GM21381 (cell line): ENCODE results near the gene AIFM1.

Source experiments
- ATAC-seq: cut with Tn5 transposase; IDR thresholded peaks from one replicate; pipeline ENCODE4 v1.9.1; 2021; ENCODE audit warnings: mild to moderate bottlenecking, moderate library complexity; ENCODE audit not compliant: unreplicated experiment

AIFM1 gene

DNA sequence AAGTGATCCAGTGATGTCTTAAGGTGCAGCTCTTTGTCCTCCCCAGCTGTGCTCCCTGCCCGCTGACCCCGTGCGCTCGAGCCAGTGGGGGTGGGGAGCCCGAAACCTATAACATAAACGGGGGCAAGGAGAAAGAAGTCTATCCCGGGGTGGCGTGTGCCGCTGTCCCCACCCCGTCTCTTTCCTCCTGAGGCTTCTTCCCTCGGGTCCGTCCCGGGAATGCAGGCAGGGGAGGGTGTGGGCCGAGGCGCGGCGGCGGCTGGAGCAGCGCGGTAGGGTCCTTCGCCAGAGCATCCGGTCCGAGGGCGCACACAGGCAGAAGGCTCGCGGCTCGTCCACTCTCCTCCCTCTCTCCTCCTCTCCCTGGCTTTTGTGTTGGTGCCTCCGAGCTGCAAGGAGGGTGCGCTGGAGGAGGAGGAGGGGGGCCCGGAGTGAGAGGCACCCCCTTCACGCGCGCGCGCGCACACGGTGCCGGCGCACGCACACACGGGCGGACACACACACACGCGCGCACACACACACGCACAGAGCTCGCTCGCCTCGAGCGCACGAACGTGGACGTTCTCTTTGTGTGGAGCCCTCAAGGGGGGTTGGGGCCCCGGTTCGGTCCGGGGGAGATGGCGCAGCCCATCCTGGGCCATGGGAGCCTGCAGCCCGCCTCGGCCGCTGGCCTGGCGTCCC, 5.9 kb upstream of the AIFM1 start, which contains the start of gene RAB33A:
TSS of gene RAB33A (plus strand) at position 517 of the 681 bp plus-strand sequence. CDS start at position 618, 101 bp downstream.
- peak; percentile 3 for ATAC-seq

DNA sequence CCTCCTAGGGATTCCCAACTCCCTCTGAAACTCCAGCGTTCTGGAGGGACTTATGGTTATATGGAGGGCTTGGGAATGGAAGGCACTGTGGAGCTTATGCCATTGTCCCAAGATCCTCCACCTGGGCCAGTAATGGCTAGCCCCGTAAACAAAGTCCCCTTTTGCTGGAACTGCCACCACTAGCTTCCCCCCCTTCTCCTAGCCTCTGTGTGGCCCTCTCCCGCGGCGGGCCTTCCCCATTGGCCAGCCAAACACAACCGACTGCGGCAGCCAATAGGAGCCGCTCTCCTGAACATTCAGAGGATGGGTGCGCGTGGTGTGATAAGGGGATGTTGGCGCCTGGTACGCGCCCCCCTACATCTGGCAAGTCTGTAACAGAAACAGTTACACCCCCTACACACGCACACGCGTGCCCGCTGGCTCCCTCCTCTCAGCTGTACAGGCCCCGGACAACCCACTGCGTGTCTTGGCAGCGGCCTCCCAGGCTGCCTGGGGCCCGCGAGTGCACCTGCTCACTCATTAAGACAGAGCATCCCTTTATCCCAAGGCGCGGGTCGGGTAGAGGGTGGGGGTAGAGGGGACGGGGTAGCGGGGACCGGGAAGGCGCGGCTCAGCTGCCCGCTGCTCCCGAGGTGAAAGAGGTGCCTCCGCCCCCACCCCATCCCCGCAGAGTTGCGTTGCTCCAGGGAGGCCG, 5.3 kb upstream of the AIFM1 start:
- ATAC-seq, result peak; percentile 70

DNA sequence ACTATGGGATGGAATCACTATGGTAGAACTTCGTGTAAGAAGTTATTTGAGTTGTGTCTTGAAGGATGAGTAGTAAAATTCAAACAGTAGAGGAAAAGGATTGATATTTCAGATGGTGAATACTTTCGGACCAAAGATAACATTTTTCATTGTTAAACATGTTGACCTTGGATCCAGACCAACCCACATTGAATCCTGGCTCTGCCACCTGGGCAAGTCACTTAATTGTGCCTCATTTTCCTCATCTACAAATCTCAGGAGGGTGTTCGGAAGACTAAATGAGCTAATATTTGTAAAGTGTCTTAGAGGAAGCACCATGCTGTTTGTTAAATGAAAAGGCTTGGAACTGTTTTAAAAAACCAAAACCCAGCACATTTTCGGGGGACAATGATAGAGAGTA, 1.4 kb upstream of the AIFM1 start:
- no peak for ATAC-seq

DNA sequence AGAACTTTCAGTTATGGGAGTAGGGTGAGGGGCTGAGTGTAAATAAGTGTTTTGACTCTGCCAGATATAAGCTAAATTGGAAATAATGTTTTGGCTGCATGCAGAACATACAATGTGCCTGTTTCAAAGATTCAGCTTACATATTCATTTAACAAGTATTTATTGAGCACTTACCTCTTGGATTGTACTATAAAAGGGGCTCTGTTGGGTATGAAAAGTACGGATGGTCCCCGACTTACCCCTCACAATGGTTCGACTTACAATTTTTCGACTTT, 799 bp upstream of the AIFM1 start:
- ATAC-seq, result no peak

DNA sequence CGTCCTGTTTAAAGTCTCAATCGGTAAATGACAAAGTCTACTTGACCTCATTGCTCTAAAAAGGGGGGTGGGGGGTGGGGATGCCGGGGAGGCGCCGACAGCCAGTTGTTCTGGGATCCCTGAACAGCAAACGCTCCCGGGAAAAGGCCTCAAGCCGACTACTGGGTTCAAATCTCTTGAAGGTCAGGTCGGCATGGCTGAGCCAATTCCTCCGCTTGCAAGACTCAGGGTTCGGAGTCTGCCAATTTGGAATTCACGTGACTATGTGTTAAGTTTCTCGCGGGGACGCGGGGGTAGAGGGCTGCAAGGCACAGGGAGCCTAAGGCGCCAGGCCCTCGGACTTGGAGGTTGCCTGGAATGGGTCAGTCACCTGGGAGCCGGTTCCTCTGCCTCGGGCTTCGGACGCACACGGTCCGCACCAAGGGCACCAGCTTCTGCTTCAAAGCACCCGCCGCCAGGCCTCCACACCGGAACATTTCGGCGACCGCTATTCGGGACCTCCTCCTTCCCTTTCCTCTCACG, 399 bp downstream of the AIFM1 start:
- ATAC-seq, result no peak

DNA sequence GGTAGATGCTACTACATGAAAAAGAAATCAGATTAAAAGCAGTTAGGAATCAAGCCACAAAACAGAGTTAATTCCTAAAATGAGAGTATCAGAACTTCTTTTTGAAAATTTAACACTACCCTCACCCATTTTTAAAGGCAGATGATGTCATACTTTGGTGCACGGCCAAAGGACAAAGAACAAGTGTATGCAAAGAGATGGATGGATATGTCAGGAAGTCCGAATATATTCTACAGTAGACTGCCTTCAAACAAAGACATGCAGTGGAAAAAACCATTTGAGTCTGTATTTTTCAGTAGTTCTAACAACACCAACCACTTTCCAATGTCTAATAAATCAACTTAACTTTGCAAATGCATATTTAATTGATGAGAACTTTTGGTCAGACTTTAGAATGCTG, 2.2 kb downstream of the AIFM1 start:
- no peak for ATAC-seq

DNA sequence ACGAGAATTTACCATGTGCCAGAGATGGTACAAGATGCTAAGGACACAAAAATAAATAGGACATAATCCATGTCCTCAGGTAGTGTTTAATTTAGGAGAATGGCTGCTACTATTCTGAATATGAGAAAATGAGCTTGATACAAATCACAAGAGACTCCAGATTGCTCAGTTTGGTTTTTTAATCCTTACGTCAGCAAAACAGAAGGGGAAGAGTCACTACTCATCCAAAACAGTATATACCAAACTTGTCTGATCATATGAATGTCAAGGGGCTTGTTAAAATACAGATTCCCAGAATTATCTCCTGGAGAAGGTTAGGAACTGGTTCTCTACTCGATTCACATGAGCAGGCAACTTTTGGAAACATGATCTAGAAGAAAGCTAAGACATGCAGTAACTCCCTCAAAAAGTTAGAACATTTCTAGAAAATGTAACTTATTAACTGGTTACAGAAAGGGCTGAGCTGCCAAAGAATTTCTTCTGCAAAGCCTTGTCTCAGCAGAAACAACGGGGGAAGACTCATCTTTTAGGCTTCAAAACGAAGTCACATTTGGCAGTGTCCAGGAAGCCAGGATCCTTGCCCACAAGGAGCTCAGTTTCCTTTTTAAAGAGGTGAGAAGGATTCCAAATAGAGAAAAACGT, 3.4 kb downstream of the AIFM1 start:
- no peak for ATAC-seq

DNA sequence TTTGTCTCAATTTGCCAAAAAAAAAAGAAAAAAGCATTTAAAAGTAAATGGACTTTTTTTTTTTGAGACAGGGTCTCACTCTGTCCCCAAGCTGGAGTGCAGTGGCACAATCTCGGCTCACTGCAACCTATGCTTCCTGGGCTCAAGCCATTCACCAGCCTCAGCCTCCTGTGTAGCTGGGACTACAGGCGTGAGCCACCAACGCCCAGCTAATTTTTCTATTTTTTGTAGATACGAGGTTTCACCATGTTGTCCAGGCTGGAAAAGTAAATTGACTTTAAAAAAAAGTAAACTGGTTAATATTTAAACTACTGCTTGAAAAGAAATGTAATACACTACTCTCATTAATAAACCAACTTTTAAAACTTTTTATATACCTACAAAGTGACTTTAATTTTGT, 5.9 kb downstream of the AIFM1 start:
- ATAC-seq, result no peak

DNA sequence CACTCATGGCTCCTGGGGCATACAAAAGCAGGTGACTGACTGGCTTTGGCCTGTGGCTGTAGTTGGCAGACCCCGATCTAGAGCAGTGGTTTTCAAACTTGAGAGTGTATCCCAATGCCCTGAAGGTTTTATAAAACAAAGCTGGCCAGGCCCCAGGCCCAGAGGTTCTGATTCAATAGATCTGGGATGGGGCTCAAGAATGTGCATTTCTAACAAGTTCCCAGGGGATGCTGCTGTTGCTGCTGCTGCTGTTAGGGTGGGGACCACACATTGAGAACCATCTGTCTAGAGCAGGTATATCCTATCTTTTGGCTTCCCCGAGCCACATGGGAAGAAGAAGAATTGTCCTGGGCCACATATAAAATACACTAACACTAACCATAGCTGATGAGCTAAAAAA, 7.3 kb downstream of the AIFM1 start:
- no peak for ATAC-seq

DNA sequence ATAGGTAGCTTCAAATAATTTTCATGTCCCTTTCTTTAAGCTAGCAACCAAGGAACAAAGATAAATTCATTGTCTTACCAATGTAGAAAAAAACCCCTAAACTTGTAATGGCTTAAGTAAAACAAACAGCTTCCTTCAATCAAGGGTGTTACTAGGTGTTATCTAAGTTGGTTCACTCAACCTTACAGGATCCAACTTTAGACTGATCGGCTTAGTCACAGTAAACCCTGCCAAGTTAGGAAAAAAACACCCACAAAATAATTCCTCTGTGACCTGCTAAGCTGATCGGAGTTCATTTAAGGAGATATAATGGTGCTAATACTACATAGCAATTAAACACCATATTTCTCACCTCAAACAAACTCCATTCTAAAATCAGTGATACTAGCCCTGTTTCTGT, 10.1 kb downstream of the AIFM1 start:
- no peak for ATAC-seq

DNA sequence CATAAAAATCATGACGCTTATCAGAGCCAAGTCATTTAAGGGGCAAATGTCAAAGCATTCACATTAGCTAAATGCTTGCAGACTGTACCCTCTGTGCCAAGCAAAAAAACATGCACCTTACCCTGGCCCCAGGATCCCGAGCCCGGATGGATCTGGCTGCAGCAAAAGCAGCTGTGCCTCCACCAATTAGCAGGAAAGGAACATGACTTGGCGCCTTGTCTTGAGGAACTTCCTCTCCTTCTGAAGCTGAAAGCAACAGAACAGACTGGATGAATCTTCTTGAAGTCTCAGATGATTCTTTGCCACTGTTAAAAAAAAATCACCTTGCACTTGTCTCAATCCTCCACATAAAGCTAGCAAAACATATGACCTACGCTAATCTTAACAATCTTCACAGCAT, 18.0 kb downstream of the AIFM1 start:
- ATAC-seq, result no peak

DNA sequence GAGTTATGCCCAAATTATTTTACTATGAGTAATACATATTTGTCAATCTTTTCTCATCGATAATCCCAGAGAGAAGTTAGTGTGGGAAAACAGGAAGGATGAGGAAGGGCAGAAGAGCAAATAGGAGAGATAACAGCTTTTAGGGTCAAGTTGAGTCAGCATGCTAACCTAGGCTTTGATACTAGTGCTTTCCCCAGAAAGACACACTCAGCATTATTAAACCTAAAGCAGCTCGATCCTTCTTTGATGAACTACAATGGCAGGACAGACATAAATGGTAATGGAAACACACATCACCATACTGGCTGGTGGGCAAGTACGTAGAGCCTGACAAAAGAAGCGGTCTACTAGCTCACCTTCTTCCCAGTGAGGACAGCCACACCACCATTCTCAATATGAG, 20.5 kb downstream of the AIFM1 start:
- ATAC-seq, result no peak

DNA sequence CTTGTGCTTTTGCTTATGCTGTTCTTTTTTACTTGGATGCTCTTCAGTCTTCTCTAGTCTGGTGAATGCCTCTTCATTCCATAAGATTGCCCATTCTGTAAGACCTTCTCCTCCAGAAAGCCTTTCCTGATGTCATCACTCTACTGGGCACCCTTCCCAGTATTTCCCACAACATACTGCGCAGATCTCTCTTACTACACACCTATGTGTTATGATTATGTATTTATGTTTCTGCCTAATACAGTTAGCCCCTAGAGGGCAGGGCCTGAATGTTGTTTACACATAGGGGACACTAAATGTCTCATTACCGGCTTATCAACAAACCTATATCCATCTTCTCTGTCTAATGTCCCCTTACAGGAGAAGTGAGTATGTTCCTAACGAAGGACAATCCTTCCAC, 21.1 kb downstream of the AIFM1 start:
- no peak for ATAC-seq

DNA sequence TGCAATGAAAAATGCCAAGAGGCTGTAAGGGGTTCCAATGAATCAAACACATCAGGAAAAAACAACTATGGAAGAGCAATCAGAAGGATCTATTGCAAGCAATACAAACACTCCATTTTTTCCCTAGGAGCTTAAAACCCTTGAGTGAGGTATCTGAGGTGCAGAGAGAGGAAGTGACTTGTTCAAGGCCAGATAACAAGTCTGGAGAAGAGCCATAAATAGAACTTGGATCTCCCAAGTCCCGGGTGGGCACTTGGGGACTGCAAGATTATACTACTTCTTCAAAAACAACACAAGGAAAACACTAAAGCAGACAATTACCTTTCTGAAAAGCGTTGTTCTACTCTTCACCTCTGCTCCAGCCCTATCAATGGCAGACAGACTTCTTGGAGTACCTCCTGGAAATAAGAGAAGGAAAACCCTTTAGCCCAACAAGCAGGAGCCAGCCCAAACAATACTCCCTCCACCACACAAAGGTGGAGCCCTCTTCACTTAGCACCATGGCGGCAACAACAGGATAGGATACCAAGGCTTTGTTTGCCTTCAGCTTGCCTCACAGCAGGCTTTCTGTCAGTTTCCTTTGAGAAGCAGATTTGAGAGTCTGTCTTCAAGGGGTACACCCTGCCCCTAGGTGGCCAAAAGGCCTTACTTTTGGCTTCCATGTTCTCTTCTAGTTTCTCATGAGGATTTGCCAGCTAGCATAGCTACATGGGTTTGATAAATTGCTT, 26.0 kb downstream of the AIFM1 start:
- no peak for ATAC-seq

DNA sequence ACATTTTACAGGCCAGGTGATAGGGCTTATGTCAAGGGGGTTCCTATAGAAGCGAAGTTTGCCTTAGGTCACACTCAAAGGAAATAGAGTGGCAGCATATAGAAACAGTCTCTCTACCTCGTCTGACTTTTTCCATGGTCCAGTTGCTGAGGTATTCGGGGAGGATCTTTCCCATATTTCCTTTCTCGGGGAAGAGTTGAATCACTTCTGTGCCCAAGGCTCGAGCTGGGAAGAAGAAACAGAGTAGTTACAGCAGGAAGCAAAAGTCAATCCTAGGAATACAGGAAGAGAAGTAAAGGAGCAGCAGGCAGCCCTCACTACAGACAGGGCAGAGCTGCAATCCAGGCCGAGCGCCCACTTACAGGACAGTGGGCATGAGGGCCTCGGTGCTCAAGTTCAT, 28.7 kb downstream of the AIFM1 start:
- no peak for ATAC-seq

DNA sequence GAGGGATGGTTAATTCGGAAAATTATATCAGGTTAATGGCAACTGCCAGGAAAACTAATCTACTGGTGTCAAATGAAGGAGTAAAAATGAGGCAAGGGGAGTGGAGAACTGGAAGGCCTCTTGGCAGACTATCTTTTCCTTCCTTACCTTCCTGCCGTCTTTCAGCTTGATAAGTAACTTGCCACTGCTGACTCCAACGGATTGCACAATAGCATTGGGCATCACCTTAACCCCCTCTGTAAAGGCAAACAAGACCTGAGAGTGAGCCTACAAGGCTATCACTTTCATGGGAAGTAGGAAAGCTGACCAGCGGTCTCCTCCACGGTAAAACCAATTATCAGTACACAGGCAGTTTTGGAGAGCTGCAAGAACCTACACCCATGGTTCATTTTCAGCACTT, 29.1 kb downstream of the AIFM1 start:
- no peak for ATAC-seq

DNA sequence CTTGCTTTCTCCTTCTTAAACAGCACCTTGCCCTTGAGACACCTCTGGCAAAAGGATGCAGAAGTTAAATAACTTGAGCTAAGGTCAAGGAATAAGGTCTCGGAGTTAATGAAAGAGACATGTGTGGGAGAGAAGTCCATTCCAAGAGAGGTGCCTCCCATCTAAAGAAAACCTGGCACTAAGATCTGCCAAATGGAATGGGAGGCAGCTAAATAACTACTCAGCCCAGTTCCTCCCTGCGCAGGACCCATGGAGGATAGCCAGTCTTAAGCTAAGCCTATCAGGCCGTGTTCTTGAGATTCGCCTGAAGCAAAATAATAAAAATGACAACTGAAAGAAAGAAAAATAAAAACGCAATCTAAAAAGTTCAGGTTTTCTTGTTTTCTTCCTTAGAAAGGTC, 34.7 kb downstream of the AIFM1 start:
- no peak for ATAC-seq

DNA sequence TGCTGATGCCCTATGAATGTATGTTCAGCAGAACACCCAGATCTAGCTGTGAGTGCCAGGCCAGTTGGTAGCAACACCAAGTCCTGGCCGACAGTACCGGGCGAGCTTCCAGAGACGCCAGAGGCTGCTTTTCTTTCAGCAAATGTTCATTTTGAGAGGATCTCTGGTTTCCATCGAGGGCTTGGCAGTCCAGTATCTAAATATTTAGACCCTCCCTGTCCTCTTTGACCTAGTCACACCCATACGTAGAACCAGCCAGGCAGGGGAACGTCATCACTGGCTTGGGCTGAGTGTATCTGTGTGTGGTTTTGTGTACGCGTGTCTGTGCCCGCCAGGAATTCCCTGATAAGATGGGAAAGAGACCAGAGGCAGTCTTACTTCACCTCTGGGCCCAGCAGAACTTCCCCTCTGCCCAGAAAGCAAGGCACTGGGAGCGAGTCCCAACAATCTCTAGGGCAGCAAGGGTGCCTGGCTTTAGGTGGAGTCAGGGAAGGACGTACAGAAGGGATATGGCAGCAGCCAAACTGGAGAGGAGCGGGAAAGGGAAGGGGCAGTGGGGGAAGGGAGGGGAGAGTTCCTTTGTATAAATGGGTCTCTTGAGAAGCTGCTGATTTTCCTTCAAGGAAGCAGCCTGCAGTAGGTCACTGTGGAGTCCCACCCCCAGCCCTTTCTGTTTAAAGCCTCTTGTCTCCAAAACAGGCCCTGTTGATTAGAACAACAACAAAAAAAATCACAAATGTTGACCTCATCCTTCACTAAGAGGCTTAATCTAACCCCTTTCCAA, 40.4 kb downstream of the AIFM1 start:
- ATAC-seq, result no peak

DNA sequence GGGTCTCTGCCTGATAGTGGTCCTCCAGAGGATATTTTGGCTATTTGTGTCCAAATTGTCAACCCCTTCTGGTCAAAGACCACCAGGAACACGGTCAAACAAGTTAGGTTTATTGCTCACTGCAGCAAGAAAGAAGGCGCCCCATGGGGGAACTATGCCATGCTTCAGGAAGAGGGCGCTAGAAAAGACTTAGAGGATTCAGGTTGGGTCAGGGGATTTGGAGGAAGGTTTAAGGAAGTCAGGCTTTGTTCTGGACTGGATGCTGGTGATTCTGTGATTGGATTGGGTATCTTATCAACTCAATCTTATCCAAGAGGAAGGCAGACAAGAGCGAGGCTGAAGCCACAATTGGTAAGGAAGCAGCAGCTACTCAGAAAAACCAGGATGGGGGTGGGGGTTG, 41.1 kb downstream of the AIFM1 start:
- no peak for ATAC-seq

DNA sequence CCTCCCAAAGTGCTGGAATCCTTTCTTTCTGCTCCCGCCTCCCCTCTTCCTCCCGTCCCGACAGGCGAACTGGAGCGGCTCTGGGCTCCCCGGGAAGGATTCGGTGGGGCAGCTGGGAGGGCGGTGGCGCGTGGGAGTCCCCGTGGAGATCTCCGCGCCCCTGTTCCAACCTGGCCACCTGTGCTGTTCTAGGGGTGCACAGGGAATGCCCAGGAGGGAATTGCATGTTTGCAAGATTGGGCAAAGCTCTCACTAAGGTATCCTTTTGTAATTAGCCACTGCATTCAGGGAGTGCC, 44.2 kb downstream of the AIFM1 start:
- no peak for ATAC-seq
